ES-I3 (cell line): ENCODE data around the gene HOXC9.
"Not testable (repeated sequence)": the region's sequence is repeated elsewhere in the genome, so short reads cannot be mapped to it uniquely, and the experiment has no call there.

Source experiments
- H3K36me3 ChIP-seq: 2 replicates; pipeline ENCODE4 v1.6.1; 2013; ENCODE audit warnings: mild to moderate bottlenecking, low read length, control low read depth, moderate library complexity; ENCODE audit not compliant: insufficient read depth
- H3K4me1 ChIP-seq: 2 replicates; pipeline ENCODE4 v1.6.1; 2013; ENCODE audit warnings: mild to moderate bottlenecking, control low read depth, low read length; ENCODE audit not compliant: insufficient read depth
- H3K9ac ChIP-seq: 2 replicates; pipeline ENCODE4 v1.6.1; 2013; ENCODE audit warnings: low read depth, mild to moderate bottlenecking, low read length, moderate library complexity
- H3K9me3 ChIP-seq: 2 replicates; pipeline ENCODE4 v1.6.1; 2013; ENCODE audit warnings: mild to moderate bottlenecking, low read length, moderate library complexity; ENCODE audit not compliant: control insufficient read depth, insufficient read depth

Gene HOXC9

GRCh38 chr12:54040148-54040494, 40.2 kb downstream of the HOXC9 start:
- H3K36me3 ChIP-seq: no peaks in the 10 kb centered on the region
- no peaks in the 10 kb centered on the region for H3K4me1 ChIP-seq
- no peaks in the 10 kb centered on the region for H3K9me3 ChIP-seq
- no peak overlapping the region for H3K9ac ChIP-seq

DNA sequence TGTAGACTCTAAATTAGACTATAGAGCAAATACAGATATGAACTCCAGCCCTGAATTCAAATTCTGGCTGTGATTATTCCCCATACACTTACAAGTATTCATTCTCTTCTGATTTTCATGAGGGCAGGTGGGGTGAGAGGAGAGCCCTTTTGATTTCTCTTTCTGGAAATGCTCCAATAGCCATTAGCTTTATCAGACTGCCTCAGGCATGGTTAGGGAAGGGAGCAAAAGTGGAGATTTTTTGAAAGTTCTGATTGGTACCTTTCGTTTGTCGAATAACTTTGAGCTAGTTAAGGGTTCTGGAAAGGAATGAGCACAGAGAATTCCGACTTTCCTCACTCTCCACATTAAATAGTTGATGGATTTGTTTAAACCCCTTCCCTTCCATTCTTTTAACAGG, 40.7 kb downstream of the HOXC9 start:
- no peaks in the 10 kb centered on the region for H3K9me3 ChIP-seq
- no peak overlapping the region for H3K9ac ChIP-seq
- H3K36me3 ChIP-seq: no peaks in the 10 kb centered on the region
- H3K4me1 ChIP-seq: no peaks in the 10 kb centered on the region

DNA sequence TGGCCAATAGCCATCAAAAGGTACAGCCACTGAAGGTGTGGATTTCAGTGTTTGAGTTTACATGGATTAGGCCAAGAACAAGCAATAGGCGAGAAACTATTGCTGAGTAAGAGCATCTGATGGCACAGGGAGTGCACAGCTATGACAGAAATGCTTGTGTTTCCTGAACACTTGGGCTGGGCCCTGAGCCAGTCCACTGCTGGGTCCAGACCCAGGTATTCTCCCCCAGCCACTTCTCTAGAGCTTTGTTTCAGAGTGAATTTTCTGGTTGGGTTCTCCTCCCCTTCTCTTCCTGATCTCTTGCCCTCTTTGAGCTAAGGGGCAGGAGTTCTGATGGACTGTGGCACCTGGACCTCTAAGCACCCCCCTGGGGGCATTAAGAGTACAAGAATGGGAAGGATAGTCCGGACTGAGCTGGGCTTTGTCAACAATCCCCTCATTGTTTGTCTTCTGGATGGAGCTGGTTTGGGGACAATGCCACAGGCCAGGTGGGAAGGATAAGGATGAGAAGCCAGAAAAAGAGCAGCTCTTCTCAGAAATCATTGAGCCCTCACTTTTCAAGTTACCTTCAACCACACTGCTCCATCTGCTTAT, 41.2 kb downstream of the HOXC9 start:
- no peaks in the 10 kb centered on the region for H3K36me3 ChIP-seq
- H3K4me1 ChIP-seq: no peaks in the 10 kb centered on the region

DNA sequence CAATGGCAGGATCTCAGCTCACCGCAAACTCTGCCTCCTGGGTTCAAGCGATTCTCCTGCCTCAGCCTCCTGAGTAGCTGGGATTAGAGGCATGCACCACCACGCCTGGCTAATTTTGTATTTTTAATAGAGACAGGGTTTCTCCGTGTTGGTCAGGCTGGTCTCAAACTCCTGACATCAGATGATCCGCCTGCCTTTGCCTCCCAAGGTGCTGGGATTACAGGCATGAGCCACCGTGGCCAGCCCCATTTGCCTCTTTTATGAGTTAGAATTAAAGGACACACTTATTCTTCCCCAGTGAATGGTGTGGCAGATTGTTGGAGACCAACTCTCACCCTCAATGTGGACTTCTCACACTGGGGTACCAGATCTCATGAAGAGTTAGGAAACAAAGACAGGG, 42.1 kb downstream of the HOXC9 start:
- not testable (repeated sequence) for H3K9ac ChIP-seq, H3K9me3 ChIP-seq

More for the DNA sequence above, 41.2 kb downstream of the HOXC9 start:
- Histone ChIP-seq H3K9me3 (no peaks in the 10 kb centered on the region), H3K9ac (no peak overlapping the region)

GRCh38 chr12:54042970-54043853, 43.3 kb downstream of the HOXC9 start:
- H3K9ac ChIP-seq: no peak overlapping the region
- H3K4me1 ChIP-seq: no peaks in the 10 kb centered on the region; the same call in 1 of the 2 replicates
- no peaks in the 10 kb centered on the region for H3K9me3 ChIP-seq
- H3K36me3 ChIP-seq: no peaks in the 10 kb centered on the region

More for the DNA sequence above, 42.1 kb downstream of the HOXC9 start:
- not testable (repeated sequence) for H3K36me3 ChIP-seq, H3K4me1 ChIP-seq

DNA sequence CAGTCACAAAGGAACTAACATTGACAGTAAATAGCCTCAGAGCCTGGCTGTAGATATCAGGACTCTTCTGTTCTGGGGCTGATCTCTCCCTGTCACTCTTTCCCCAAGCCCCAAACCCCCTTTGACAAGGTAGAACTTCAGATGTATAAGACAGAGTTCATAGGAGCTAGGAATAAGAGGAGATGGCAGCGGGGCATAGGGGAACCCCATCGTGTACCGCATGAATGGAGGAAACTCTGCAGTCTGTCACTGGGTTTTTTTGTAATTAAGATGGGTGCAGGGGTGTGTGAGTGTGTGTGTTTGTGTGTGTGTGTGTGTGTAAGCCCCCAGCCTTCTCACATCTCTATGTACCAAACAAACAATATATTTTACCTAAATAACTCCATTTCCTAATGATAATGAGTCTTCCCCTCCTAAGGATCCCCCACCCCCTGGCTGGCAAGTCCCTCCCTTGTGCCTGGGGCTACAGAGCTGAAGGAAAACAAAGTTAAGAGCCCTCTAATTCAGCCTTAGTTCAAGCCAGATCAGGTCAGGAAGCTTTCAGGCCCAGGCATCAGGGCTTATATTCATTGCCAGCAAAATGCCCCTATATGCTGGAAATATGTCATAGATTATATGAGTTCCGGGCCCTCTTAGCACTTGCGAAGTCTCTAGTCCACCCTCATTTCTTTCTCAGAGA, 44.6 kb downstream of the HOXC9 start:
- no peaks in the 10 kb centered on the region for H3K36me3 ChIP-seq
- H3K9me3 ChIP-seq: no peaks in the 10 kb centered on the region
- no peaks in the 10 kb centered on the region; the same call in 1 of the 2 replicates for H3K4me1 ChIP-seq
- no peak overlapping the region for H3K9ac ChIP-seq

- Histone ChIP-seq H3K9me3 (no peaks in the 10 kb centered on the region), H3K4me1 (no peaks in the 10 kb centered on the region; the same call in 1 of the 2 replicates), H3K36me3 (no peaks in the 10 kb centered on the region), H3K9ac (no peak overlapping the region)
Measured at GRCh38 chr12:54045401-54045800, 45.4 kb downstream of the HOXC9 start.

GRCh38 chr12:54045868-54046521, 46.0 kb downstream of the HOXC9 start:
- H3K4me1 ChIP-seq: no peaks in the 10 kb centered on the region; the same call in 1 of the 2 replicates
- no peaks in the 10 kb centered on the region for H3K9me3 ChIP-seq
- no peaks in the 10 kb centered on the region for H3K36me3 ChIP-seq
- H3K9ac ChIP-seq: no peak overlapping the region

DNA sequence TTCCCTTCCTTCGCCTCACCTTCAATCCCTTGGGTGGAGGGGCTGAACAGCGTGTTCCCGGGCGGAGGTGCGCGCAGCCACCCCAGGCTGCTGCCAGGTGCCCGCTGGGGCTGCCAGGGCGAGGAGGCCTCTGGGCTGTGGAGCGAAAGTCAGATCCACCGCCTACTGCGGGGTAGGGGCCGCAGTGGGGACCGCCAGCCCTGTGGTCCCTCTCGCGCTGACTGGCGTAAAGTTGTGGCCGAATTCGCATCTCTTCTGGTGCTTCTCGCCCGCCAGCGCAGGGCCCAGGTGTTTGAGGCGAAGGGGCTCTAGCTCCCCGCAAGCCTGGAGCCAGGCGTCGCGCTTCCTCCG, 46.8 kb downstream of the HOXC9 start:
- no peak overlapping the region for H3K9ac ChIP-seq
- H3K36me3 ChIP-seq: no peaks in the 10 kb centered on the region
- no peaks in the 10 kb centered on the region; the same call in 1 of the 2 replicates for H3K4me1 ChIP-seq
- H3K9me3 ChIP-seq: no peaks in the 10 kb centered on the region

DNA sequence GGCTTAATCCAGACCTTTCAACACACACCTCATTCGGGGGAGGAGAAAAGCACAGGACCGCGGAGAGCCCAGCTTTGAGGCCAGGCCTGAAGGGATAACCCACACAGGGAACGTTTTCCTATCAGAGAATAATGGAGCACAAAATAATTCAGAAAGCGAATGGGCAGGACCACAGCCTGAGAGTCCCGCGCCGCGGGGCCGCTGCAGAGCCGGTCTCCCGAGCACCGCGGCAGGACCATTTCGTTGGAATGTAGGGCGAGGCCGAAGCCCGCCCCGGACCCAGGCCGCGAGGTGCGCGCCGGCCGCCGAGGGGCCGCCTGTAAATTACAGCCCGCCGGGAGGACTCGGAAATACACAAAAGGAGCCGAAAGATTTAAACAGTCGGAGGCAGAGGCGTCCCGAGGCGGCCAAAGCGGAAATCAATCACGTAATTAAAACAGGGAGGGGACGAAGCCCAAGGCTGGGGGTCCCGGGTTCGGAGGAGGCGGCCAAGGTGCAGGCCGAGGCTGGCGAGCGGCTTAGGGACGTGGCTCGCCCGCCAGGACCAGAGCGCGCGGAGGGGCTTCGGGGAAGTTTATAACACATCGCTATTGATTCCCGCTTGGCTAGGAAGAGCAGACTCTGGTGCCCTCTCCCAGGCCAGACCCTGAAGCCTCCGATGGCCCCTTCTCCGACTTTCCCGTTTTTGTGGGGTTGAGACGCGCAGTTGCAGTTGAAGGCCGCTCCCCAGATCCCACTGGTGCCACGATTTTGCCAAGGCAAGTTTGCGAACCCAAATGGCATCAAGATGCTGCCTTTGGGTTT, 47.4 kb downstream of the HOXC9 start:
- Histone ChIP-seq H3K36me3 (no peaks in the 10 kb centered on the region), H3K9ac (no peak overlapping the region), H3K9me3 (no peaks in the 10 kb centered on the region), H3K4me1 (no peaks in the 10 kb centered on the region; the same call in 1 of the 2 replicates)

DNA sequence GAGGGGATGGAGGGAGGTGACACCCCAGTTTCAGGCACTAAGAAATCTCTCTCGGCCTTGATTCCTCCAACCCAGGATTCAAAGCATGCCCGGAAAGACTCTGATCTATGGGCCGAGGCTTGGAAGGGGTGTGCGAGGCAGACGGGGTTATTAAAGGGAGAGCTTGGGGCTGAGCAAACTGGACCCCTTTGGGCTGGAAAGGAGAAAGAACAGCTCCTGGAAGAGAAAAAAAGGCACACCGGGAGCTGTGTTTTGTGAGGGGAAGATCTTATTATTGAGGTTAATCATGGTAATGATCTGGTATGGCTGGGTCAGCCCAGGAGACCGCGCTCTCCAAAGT, 48.0 kb downstream of the HOXC9 start:
- no peak overlapping the region for H3K9ac ChIP-seq
- no peaks in the 10 kb centered on the region for H3K36me3 ChIP-seq
- no peaks in the 10 kb centered on the region for H3K9me3 ChIP-seq
- H3K4me1 ChIP-seq: peaks cover 5% of the 10 kb centered on the region; the same call in 1 of the 2 replicates

DNA sequence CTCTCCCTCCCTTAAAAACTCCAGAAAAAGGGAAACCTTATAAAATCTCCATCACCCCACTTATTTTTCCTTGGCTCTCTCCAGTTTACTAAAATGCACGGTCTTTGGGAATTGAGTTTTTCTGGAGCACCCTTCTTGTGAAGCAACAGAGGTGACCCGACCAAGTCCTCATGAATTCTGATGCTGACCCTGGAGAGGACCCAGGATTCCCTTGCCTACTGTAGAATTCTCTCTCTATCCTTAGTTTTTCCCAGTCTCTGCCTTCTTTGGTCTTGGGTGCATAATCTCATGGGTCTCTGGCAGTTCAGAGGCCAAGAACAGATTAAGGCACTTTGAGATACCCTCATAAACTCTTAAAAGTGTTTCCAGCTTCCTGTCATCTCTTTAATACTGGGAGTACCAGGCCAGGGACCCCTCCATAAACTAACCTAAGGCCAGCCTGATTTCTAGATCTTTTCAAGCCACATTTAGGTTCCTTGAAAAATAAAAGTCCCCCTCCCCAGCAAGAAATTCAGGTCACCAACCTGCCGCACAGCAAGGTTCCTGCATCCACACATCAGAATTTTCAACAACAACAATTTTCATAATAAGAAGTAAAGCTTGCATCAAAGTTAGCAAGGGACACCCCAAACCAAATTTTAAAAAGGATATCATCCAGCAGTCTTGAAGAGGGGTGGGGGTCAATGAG, 48.6 kb downstream of the HOXC9 start:
- no peaks in the 10 kb centered on the region for H3K9me3 ChIP-seq
- peaks cover 8% of the 10 kb centered on the region; the same call in 1 of the 2 replicates for H3K4me1 ChIP-seq
- H3K36me3 ChIP-seq: no peaks in the 10 kb centered on the region
- no peak overlapping the region for H3K9ac ChIP-seq

DNA sequence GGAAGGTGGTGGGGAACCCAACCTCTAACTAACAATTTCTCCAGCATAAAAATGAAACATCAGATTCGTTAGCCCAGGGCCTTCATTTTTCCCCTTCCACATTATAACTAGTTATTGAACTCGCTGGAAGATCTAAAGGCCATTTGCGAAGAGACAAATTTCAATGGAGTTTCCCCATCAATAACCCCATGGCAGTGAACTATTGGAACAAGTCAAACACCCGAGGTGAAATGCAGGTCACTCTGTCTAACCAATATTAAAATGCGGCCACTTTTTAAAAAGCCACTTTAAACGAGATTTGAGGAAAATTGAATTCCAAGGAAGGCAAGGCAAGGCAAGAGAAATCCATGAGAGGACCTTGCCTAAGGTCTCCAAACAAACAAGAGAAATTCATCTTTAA, 49.1 kb downstream of the HOXC9 start:
- Histone ChIP-seq H3K36me3 (no peaks in the 10 kb centered on the region), H3K9ac (no peak overlapping the region), H3K4me1 (peaks cover 8% of the 10 kb centered on the region; the same call in 1 of the 2 replicates), H3K9me3 (no peaks in the 10 kb centered on the region)
